Measurements from ENCODE around the gene MEGF11. TPM values are rescaled to one million over a fixed set of nuclear protein-coding genes. Genes with fewer than 3 reads are reported as not detected.

Gene MEGF11
- polyA plus RNA-seq, 3 donors, result not detected

DNA sequence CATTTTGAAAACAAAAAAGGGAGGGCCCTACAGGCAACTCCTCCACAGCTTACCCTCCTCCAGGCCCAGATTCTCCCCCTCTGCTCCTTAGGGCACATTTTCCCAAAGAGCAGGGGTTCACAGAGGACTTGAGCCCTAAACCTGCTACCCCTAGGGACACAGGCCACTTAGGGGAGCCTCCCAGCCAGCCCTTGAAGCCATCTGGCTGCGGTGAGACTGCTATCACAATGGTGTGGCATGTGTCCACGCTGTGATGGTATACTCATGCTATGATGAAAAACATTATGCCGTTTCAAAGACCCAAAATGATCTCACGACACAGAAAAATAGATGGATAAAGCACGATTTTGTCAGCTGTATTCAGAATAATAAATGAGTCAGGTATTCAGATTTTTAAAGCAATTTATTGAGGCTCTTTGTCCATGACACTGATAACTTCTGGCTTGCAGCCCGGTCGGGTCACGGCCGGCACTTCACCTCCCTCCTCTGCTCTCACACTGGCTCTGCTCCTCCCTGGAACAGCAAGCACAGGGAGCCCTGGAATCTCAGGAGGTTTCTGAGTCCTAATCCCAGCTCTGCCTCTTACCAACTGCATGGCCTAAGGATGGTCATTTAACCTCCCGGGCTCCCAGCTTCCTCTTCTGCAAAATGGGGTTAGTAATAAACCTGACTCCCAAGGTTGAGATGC is 115.3 kb downstream of the MEGF11 start:
- Histone ChIP-seq H3K9me3 (replicated peaks in 1 of 2; ENCODE audit: control insufficient read depth in 1 of 2, insufficient read depth in 1 of 2, low read length in 2 of 2) (no peaks in the 10 kb centered on the region), H3K4me3 (replicated peaks in 1 of 3; ENCODE audit: low read depth in 2 of 3, low read length in 3 of 3) (no peak overlapping the region), H3K27ac (ENCODE audit: low read depth in 1 of 2, low read length in 2 of 2) (no peak overlapping the region), H3K27me3 (ENCODE audit: control insufficient read depth in 2 of 2, insufficient read depth in 2 of 2, low read length in 2 of 2) (no peaks in the 10 kb centered on the region), H3K4me1 (ENCODE audit: control insufficient read depth in 1 of 2, insufficient read depth in 2 of 2, low read length in 2 of 2) (no peaks in the 10 kb centered on the region), H4K20me1 (ENCODE audit: insufficient read depth, low read length) (no peaks in the 10 kb centered on the region), H3K79me2 (ENCODE audit: insufficient read depth, low read length) (no peaks in the 10 kb centered on the region), H3K9ac (ENCODE audit: insufficient read depth, low read length, poor library complexity, severe bottlenecking) (no peak overlapping the region), H3K36me3 (replicated peaks in 1 of 2; ENCODE audit: control insufficient read depth in 1 of 2, insufficient read depth in 2 of 2, low read length in 2 of 2) (no peaks in the 10 kb centered on the region), H2AFZ (ENCODE audit: insufficient read depth, low read depth, low read length, poor library complexity, severe bottlenecking) (no peak overlapping the region), H3K4me2 (replicated peaks; ENCODE audit: extremely low read depth, low read length, poor library complexity, severe bottlenecking) (no peak overlapping the region)
- Mint-ChIP-seq H3K27ac (no peak overlapping the region), H3K9me3 (no peaks in the 10 kb centered on the region), H3K4me3 (no peak overlapping the region), H3K4me1 (no peaks in the 10 kb centered on the region), H3K36me3 (no peaks in the 10 kb centered on the region), H3K27me3 (ENCODE audit: low read depth in 3 of 3) (peaks cover 2 to 8% (median 7%) of the 10 kb centered on the region in 3 donors)
- intact Hi-C loops (cut with micrococcal nuclease), result no loop called here
- TF ChIP-seq CTCF (IDR thresholded peaks at IDR 0.05), result no peak
- 98% methylated on average over 9 of the region's 10 CpGs for WGBS (ENCODE audit: insufficient coverage)
- no peak for DNase-seq

DNA sequence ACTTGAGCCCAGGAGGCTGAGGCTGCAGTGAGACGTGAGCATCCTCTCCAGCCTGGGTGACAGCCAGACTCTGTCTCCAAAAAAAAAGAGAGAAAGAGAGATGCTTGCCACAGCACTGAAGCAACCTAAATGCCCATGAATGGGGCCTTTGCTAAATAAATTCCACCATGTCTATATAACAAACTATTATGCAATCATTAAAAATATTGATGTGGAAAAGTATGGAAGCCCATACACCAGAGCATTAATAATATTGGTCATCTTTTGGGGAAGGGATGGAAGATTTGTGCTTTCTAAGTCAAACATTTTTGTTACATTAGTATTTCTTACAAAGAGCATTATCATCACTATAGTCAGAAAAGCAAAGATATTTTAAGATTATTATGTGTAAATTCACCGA is 116.6 kb downstream of the MEGF11 start:
- Histone ChIP-seq H3K4me3 (replicated peaks in 1 of 3; ENCODE audit: low read depth in 2 of 3, low read length in 3 of 3) (no peak overlapping the region), H3K27ac (ENCODE audit: low read depth in 1 of 2, low read length in 2 of 2) (no peak overlapping the region), H3K4me1 (ENCODE audit: control insufficient read depth in 1 of 2, insufficient read depth in 2 of 2, low read length in 2 of 2) (no peaks in the 10 kb centered on the region), H3K9ac (ENCODE audit: insufficient read depth, low read length, poor library complexity, severe bottlenecking) (no peak overlapping the region), H3K36me3 (replicated peaks in 1 of 2; ENCODE audit: control insufficient read depth in 1 of 2, insufficient read depth in 2 of 2, low read length in 2 of 2) (no peaks in the 10 kb centered on the region), H3K4me2 (replicated peaks; ENCODE audit: extremely low read depth, low read length, poor library complexity, severe bottlenecking) (no peak overlapping the region), H4K20me1 (ENCODE audit: insufficient read depth, low read length) (no peaks in the 10 kb centered on the region), H2AFZ (ENCODE audit: insufficient read depth, low read depth, low read length, poor library complexity, severe bottlenecking) (no peak overlapping the region), H3K27me3 (ENCODE audit: control insufficient read depth in 2 of 2, insufficient read depth in 2 of 2, low read length in 2 of 2) (no peaks in the 10 kb centered on the region), H3K9me3 (replicated peaks in 1 of 2; ENCODE audit: control insufficient read depth in 1 of 2, insufficient read depth in 1 of 2, low read length in 2 of 2) (no peaks in the 10 kb centered on the region), H3K79me2 (ENCODE audit: insufficient read depth, low read length) (no peaks in the 10 kb centered on the region)
- DNase-seq, result no peak
- intact Hi-C loops (cut with micrococcal nuclease), result no loop called here
- H3K4me3 Mint-ChIP-seq, result no peak overlapping the region
- TF ChIP-seq CTCF (IDR thresholded peaks at IDR 0.05), result no peak
- no peak overlapping the region for H3K27ac Mint-ChIP-seq
- WGBS (ENCODE audit: insufficient coverage), result no CpG with 5 or more reads among the region's 2 CpGs
- H3K36me3 Mint-ChIP-seq, result no peaks in the 10 kb centered on the region
- H3K4me1 Mint-ChIP-seq, result no peaks in the 10 kb centered on the region
- H3K9me3 Mint-ChIP-seq, result no peaks in the 10 kb centered on the region
- H3K27me3 Mint-ChIP-seq (ENCODE audit: low read depth in 3 of 3), result peaks cover 2 to 10% (median 7%) of the 10 kb centered on the region in 3 donors
